ENCODE data around the gene DCUN1D1.
A peak's percentile ranks its signal among the peaks of the same experiment; 100 is the strongest.

The DCUN1D1 gene

DNA sequence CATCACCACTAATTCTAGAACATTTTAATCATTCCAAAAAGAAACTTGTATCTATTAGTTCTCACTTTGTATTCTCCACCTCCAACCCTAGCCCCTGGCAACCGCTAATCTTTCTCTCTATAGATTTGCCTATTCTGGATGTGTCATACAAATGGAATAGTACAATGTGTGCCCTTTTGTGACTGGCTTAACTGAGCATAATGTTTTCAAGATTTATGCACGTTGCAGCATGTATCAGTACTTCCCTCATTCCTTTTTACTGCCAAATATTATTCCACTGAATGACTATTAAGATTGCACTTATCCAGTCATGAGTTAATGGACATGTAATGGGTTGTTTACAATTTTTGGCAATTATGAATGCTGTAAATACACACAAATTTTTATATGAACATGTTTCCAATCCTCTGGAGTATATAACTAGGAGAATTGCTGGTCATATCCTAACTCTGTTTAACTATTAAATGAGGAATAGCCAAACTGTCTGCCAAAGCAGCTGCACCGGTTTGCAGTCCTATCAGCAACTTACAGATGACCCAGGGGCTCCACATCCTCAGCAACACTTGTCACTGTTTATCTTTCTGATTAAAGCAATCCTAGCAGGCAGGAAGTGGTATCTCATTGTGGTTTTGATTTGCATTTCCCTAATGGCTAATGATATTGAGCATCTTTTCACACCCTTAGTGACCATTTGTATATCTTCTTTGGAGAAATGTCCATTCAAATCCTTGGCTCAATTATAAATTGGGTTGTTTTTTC lies 42.9 kb downstream of the DCUN1D1 start:
- FAIRE-seq, result peak; percentile 56
- DNase-seq (ENCODE audit: insufficient read length, low spot score), result no peak

DNA sequence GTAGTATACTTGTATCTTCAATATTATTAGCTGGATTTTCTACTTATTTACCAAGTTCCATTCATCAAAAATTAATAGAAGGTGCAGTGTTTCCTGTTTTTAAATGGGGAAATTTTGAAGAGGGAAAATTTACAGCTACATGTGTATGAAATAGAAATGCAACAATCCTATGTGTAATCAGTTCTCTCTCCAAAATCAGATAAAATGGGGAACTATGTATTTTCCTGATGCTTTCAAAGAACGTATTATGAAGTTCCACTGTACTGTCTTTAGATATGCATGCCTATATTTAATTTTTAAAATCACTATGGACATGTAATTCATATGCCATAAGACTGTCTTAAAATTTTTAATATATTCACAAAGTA lies 43.4 kb downstream of the DCUN1D1 start:
- FAIRE-seq, result no peak
- no peak for DNase-seq (ENCODE audit: insufficient read length, low spot score)

DNA sequence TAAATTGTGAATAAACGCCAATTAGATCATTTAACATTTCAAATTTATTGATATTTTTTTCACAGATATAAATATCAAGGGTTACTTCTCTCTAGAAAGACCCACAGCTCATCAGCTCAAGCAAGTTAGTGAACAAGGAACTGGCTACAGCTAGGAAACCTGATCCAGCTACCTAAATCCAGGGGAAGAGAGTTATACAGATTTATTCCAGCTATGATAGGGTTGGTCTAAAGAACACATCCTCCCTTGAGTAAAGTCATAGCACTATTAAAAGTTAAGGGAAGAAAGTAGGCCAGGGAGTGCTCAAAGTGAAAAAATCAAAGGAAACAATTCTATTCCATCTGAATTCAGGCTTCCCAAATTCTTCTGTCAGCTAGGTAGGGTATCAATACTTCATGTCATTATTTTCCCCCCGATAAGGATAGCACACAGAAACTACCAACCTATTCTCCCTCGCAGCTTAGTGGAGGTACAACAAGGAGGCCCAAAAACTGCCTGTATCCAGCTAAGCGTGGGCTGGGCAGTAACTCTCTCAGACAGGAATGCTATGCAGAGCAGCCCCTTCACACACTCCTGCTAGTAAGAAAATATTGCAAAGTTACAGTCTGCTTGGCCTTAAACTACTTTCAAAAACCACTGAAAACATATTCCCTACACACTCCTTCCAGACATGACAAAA lies 44.0 kb downstream of the DCUN1D1 start:
- FAIRE-seq, result no peak
- DNase-seq (ENCODE audit: insufficient read length, low spot score), result no peak

DNA sequence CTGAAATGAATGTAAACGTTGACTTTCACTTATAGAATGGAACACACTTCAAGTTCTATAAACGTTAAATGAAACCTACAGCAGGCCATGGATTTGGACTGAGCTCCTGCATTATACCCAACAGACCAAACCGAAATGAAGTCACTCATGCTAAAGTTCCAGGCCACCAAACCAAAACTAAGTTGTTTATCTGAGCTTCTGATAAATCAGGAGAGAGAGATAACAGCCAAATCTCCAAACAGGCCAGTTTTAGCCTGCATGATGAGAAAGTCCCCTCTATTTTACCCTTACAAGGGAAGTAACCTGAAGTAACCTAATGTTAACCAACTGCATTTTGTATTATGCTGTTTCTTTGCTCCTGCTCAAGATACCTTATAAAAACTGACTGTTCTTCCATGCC lies 44.5 kb downstream of the DCUN1D1 start:
- no peak for FAIRE-seq
- DNase-seq (ENCODE audit: insufficient read length, low spot score), result no peak

DNA sequence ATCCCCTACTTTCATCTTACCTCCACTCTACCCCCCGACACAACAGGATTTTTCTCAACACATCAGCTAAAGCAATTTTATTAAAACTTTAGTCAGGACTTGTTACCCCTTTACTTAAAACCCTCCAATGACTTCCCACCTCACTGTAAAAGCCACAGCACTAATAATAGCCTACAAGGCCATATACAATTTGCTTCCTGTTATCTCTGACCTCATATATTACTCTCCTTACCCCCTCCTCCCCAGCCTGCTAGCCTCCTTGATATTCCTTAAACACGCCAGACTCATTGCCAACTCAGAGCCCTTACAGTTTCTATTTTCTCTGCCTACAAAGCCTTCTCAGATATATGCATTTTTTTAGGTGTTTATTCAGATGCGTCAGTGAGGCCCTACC lies 54.4 kb downstream of the DCUN1D1 start:
- DNase-seq (ENCODE audit: insufficient read length, low spot score) (no peak), FAIRE-seq (peak; percentile 33)

DNA sequence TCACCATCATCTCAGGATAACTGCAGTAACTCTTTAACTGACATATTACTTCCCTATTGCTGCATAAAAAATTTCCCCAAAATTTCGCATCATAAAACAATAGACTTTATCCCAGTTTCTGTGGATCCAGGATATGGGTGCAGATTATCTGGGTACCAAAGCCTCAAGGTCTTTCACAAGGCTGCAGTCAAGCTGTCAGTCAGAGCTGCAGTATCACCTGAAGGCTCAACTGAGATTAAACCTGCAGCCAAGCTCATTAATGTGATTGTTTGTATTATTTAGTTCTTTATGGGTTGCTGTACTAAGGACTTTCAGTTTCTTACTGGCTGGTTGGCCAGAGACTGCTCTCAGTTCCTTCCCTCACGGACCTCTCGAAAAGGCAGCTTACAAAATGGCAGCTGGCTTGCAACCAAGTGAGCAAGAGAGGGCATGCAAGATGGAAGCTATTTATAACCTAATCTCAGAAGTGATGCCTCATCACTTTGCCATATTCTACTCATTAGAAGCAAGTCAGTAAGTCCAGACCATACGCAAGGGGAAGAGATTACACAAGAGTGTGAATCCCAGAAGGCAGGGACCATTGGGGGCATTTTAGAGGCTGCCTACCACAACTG lies 54.9 kb downstream of the DCUN1D1 start:
- DNase-seq (ENCODE audit: insufficient read length, low spot score), result peak; percentile 14
- peak; percentile 99 for FAIRE-seq

DNA sequence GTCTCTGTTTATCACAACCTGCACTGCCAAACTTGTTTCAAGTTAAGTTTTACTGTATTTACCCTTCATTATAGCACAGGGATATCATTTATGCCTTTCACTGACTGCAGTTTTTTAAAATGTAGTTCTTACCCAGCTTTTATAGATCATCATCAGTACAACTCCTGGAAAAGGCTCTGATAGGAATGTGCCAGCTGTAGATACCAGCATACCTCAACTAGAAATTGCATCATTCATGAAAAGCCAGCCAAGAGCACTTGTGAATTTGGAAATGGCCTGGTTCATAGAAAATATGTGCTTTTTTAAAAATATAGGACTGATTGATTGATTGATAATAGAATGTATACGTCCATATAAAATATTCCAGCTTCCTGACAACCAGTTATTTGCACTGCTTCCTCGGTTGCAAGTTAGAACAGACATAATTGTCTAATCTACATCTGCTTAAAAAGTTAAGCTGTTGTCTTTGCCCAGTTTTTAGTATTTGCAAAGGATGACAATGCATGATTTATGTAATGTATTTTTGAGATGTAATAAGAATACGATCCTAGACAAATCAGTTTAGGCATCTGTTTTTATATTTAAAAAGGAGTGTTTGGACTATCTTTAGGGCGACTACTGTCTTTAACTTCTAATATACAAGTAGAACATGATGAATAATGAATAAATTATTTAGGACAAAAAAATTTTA lies 58.5 kb downstream of the DCUN1D1 start:
- FAIRE-seq, result no peak
- no peak for DNase-seq (ENCODE audit: insufficient read length, low spot score)

DNA sequence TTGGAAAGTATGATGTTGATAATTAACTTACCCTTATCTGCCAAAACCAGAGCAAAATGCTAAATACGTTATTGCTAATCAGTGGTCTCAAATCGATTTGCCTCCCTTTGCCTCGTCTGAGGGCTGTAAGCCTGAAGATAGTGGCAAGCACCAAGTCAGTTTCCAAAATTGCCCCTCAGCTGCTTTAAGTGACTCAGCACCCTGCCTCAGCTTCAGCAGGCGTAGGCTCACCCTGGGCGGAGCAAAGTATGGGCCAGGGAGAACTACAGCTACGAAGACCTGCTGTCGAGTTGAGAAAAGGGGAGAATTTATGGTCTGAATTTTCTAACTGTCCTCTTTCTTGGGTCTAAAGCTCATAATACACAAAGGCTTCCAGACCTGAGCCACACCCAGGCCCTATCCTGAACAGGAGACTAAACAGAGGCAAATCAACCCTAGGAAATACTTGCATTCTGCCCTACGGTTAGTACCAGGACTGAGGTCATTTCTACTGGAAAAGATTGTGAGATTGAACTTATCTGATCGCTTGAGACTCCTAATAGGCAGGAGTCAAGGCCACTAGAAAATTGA lies 59.7 kb downstream of the DCUN1D1 start:
- no peak for DNase-seq (ENCODE audit: insufficient read length, low spot score)

DNA sequence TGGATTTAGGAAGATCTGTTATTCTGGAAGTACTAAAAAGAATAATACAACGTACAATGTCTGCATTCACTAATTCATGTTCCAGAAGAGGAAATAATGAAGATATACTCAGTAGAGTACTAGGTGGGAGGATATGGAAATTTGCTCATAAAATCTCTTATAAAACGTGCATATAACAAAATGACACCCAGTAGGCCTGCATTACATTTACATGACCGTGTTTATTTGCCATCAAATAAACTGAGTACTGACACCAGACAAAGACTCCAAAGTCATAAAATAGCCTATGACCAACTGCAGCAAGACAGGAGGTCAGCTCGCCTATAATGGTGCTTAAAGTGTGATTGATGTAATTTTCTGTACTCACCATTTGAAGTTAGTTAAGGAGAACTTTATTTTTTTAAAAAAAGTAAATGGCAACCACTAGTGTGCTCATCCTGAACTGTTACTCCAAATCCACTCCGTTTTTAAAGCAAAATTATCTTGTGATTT lies 60.4 kb downstream of the DCUN1D1 start:
- DNase-seq (ENCODE audit: insufficient read length, low spot score), result no peak
- FAIRE-seq, result no peak

More for the DNA sequence above, 59.7 kb downstream of the DCUN1D1 start:
- no peak for FAIRE-seq

DNA sequence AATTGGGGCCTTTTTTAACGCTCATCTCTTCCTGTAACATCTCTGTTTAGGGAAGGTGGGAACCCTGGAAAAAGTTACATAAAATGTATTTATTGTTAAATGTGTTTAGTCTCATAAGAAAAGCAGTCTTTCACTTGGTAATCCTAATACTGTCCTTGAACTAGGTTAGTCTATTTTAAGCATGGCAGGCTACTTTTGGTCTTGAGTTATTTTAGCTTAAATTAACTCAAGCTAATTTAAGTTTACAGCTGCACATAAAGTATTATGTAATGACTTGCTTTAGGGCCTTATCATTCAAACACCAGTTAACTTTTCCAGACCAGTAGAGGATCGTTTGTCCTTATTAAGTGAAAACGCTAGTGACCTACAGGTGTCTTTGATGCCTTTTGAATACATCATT lies 63.2 kb downstream of the DCUN1D1 start:
- DNase-seq (ENCODE audit: insufficient read length, low spot score) (no peak), FAIRE-seq (no peak)

DNA sequence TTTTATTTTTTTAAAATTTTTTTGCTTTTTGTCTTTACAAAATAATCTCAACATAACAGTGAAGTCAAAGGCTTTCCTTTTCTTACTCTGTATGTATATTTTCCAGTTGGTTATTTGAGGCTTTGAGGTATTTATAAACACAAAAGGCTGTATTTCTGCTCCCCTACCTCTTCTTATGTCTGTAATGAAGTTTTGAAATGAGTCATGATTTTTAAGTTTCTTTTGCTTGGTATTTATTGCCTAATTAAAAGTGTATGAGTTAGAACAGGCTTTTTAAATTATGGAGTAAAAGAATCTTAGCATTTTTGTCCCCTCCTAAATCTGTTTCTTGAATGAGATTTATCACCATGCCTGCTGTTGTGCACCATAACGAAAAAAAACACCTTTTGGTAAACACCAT lies 66.0 kb downstream of the DCUN1D1 start:
- no peak for FAIRE-seq
- no peak for DNase-seq (ENCODE audit: insufficient read length, low spot score)

DNA sequence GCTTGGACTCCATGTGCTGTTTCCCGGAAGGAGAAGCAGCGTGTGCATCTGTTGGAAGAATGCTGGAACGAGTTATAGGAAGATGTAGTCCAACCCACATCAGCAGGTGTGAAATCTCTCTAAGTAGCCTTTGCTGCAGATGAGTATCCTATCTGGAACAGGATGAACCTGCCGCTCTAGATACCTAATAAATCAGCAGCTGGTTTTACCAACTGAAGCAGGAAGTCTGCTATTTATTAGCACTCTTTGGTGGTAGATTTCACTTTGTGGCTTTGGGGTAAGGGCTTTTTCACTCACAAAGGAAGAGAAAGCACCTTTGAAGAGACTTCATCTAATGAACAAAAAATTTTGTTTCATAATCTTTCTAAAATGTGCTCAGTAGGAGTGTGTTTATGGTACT lies 66.4 kb downstream of the DCUN1D1 start:
- DNase-seq (ENCODE audit: insufficient read length, low spot score), result peak; percentile 27
- FAIRE-seq, result peak; percentile 79

DNA sequence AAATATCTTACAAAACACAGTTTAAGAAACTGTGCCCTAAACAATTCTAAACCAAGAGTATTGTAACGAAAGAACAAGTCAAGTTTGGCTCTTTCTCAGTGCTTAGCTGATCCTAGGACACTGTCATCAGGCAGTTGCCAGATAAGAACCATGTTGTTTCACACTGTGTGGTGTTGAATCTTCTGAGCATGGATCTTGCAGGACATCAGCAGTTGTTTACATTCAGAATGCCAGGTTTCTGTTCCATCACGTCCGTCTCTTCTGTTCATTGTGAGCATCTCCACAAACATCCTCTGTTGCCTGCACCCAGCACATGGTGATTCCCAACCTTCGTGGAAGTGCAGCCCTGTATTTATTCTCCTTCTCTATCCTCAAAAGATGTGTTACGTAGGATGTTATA lies 67.9 kb downstream of the DCUN1D1 start:
- FAIRE-seq (no peak), DNase-seq (ENCODE audit: insufficient read length, low spot score) (no peak)

DNA sequence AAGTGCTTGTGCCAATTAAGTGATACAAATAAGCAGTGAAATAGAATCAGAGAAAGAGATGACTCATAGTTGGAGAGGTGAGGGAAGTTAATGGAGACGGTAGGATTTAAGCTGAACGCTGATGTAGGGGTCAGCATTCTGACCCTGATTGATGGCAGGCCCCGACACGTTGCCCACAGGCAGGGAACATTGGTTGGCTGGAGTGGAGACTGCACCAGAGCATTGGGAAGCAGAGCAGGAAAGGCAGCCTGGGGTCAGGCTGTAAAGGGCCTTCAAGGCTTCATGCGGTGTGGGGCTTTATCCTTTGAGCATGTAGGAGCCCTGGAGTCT lies 68.6 kb downstream of the DCUN1D1 start:
- DNase-seq (ENCODE audit: insufficient read length, low spot score) (no peak), FAIRE-seq (no peak)

DNA sequence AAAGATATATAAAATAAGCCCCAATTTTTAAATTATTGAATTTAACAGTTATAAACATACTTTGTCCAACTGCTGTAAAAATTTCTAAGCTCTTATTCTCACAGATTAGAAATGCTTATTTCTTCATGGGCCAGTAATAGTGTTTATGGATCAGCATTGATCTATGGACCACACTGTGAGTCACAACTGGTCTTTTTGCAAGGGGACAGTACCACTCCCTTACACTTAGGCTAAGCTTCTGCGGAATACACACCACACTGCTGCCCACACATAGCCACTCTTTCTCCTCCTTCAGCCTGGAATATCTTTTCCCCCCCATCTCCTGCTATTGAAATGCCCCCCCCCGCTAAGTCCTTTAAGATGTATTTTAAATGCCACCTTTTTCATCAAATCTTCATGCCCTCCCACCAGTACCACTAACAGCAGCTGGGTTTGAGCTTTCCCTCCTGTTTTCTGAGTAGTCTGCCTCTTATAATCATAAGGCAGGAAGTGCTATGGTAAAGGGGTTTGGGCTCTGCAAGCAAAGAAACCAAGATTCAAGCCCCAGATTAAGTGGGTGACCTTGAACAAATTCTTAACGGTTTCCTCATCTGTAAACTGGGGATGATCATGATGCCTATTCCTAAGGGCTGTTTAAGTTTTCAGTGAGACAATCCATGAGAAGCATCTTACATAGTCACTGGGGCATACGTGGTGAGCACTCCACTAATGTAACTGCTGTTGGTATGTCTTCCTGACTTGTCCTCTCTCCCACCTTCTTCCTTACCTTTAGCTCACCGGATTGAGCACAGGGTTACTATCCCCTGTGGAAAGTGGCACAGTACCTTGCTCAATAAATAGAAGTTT lies 69.2 kb downstream of the DCUN1D1 start:
- no peak for FAIRE-seq
- no peak for DNase-seq (ENCODE audit: insufficient read length, low spot score)

DNA sequence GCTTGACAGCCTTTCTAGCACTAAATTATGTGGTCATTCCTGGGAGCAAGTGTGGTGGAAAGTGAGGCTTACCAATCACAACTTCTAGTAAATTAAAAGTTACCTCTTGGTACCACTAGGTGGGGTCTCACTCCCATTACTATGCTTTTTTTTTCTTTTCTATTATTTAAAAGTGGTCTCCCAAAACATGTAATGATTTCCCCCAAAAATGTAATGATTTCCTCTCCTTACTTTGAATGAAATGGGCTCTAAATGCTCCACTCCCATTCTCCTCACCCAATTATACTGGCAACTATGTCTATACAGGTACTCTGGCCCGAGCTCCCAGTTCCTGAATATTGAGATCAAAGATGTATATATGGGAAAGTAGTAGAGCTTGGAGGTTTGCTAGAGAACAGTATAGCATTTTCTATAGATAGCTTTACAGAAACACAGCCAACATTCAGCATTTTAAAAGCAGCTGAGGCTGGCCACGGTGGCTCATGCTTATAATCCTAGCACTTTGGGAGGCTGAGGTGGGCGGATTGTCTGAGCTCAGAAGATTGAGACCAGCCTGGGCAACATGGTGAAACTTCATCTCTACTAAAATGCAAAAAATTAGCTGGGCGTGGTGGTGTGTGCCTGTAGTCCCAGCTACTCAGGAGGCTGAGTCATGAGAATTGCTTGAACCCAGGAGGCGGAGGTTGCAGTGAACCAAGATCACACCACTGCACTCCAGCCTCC lies 70.9 kb downstream of the DCUN1D1 start:
- no peak for DNase-seq (ENCODE audit: insufficient read length, low spot score)
- no peak for FAIRE-seq

DNA sequence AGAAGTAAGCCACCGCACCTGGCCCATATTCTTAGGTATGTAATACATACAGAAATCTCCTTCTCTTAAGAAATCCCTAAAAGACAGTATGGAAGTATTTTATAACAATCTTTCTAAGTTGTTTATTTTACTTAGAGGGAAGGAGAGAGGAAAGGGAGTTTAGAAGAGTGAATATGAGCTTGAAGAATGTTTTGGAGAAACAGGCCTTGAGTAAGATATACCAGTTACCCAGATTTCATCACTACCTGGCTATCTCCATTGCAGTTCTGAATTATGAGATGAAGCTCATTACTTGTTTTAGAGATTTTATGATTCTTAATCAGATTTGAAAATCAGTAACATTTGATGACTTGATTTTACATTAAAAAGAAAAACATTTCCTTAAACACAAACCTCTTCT lies 71.9 kb downstream of the DCUN1D1 start:
- DNase-seq (ENCODE audit: insufficient read length, low spot score) (no peak), FAIRE-seq (peak; percentile 33)

DNA sequence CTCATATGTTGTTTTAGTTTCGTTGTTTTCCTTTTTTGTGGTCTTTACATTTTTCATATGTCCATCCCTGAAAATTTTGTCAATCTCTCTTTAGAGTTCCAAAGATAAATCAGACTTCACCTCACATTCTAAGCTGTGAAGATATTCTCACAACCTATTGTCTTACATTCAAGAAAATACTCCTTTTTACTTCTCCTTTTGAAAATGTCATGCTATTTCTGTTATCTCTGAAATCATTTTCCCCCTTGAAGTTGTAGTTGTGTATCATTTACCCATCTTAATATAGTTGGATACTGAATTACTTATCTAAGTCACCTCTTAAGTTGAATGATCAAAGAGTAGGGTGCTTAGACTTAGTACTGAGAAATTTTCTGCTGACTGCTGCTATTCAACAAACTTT lies 74.3 kb downstream of the DCUN1D1 start:
- FAIRE-seq, result peak; percentile 73
- DNase-seq (ENCODE audit: insufficient read length, low spot score), result no peak

DNA sequence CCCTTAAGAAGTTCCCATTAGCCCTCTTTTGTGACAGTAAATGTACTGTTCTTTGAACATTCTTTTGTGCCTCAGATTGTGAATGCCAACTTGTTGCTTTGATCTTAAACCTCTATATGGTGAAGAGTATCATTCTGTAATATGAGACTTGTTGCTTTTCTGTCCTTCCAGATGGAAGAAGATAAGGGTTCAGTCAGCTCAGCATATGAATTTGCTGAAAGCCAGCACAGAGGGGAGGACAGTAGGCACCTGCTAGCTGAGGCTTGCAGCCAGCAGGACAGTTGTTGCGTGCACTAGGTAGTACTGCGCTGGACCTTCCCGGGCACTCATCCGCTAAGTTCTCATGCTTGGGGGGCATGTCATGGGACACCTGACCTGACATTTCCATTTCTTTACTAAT lies 74.7 kb downstream of the DCUN1D1 start:
- DNase-seq (ENCODE audit: insufficient read length, low spot score), result no peak
- FAIRE-seq, result no peak

DNA sequence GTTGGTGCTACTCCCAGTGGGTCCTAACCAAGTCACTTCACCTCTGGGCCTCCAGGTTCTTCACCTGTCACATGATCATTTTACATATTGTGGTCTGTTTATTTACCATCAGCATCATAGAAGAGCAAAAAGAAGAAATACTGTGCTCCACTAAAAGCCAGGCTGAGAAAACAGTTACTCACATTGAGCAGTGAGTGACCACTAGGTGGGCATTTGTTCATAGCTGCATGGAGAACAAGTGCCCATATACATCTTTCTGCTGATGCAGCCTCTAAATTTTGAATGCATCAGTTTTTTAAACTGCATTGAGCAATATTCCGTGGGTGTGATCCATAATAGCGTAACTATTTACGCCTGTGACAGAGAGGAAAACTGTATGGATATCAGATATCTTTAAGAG lies 76.2 kb downstream of the DCUN1D1 start:
- FAIRE-seq (peak; percentile 68), DNase-seq (ENCODE audit: insufficient read length, low spot score) (no peak)

Data from GM19239 (cell line).